Measurements from ENCODE around the gene TMEM132D.

TMEM132D gene

DNA sequence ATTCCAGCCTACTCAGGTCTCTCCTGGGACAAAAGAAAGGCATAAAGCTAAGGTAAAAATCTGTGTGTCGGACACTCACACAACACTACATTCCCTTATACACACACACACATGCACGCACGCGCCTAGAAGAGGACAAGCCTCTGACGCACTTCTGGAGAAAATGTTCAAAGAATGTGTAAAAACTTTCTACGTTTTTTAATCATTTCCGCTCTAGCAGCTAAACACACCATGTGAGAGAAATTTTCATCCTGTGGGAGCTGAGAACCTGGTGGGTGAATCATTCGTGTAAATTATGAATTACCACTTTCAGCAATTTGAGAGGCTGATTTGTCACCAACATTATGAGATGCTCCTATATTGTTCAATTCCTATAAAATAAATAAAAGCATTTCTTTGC is 494.5 kb downstream of the TMEM132D start:
- no peak for FAIRE-seq

DNA sequence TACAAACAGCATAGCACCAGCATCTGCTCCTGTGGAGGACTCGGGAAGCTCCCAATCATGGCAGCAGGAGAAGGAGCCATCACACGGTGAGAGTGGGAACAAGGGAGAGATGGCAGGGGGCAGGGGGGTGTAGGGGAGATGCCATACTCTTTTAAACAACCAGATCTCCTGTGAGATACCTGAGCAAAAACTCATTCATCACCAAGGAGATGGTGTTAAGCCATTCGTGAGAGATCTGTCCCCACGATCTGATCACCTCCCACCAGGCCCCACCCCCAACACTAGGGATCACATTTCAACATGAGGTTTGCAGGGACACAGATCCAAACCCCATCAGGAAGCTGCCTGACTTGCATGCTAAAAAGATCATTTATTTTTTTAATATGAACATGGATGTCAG is 499.3 kb downstream of the TMEM132D start:
- FAIRE-seq: no peak

DNA sequence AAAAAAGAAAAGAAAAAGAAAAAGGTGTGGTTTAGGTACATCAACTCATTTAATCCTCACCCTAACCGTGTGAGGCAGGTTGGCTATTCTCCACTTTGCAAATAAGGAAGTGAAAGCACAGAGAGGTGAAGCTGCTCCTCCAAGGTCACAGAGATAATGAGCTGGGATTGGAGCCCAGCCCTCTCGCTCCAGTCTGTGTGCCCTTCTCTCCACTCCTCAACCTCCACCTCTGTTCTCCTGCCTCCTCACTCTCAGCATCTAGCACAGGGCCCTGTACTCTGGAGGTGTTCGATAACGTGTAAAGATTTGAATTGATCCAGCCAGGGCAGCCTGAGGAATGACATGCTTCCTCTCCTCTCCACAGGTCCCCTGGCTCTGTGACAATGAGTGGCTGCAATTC is 502.3 kb downstream of the TMEM132D start:
- no peak for FAIRE-seq

DNA sequence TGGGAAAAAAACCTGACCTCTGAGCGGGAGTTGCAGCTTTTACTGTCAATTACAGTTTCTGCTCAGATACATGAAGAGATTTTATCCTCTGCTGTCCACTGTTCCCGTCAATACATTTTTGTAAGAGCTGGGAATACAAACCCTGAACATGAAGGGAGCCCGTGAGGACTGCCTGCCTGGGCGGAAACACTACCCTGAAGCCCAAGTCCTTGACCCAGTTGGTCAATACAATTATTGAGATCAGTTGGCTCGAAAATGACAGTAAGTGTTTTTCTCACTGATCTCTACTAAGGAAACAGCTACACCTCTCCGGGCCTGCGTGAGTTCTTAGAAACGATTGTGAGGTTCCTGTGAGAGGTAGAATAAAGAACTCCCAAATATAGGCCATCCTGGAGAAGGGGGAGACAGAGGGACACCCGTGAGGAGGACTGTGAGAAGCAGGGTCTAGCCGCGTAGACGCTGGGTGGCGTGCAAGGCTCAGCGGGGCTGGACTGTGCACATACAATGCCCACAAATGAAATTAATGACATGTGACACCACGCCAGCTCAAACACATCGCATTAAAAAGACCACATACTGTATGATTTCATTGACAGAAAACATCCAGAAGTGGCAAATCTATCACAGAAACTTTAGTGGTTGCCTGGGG is 509.5 kb downstream of the TMEM132D start:
- FAIRE-seq: no peak

DNA sequence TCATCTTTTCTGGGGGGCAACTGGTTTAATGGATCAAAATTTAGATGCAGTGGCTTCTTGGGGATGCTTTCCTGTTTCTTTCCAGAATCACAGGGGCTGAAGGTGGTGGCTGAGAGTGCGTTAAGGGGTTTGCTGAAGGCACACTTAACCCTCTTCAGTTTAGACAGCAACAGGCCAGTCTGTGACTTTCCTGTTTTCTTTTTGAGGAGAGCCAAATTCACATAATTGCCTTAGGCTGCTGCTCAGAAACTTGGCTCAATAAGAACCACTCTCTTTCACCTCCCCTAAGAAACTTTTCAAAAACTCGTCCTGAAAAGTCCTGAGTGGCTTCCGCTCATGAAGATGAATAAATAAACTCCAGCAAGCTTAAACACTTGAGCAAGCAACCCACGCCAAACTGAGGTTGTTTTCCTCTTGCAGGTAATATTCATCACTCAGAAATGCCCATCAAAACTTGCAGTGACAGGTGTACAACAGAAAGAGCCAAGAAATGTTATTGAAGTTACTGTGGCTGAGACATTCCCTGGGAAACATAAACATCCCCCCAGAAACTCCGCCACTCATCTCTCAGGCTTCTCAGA is 510.4 kb downstream of the TMEM132D start:
- no peak for FAIRE-seq

DNA sequence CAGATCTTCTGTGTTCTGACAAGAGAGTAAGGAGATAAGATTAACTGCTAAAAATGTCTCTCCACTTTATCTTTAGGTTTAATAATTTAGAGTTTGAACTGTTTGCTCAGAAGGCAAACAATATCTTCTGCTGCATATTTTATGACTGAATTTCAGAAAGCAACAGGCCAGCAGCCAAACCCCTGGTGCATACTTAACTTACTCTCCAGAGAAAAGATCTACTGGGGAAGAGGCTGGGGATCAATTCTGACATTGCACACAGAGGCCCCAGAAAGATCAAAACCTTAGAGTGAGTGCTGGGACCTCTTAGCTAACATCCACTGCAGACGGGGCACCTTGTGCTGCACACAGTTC is 518.2 kb downstream of the TMEM132D start:
- no peak for FAIRE-seq

DNA sequence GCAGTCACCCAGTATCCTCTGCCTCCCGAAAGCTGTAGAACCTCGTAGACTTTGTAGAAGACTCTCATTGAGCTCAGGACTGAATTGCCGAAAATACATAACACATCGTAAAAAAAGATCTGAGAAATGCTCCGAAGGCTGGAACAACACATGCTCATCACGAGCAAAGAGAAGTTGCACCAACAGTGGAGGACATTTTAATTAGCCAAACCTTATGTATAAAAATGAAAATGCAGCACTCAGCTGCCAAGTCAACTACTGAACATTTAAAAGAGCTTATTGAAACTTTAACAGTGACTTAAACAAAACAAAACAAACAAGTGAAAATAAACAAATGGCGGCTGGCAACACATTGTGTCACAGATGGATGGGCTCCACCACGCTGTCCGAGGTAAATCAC is 519.9 kb downstream of the TMEM132D start:
- FAIRE-seq: no peak

DNA sequence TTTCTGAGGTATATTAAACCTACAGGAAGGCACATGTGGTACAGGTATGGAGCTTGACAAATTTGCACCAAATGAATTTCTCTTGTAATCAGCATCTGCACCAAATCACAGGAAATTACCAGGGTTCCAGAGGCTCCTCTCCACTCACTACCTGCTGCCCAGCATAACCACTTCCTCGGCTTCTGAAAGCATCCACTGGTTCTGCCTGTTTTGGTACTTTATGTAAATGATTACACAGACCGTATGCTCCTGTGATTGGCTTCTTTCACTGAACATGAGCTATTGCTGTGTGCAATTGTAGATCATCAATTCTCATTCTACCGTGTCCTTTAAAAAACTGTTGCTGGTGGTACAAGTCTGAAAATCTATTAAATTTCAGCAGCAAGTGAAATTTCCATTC is 522.1 kb downstream of the TMEM132D start:
- FAIRE-seq: no peak

DNA sequence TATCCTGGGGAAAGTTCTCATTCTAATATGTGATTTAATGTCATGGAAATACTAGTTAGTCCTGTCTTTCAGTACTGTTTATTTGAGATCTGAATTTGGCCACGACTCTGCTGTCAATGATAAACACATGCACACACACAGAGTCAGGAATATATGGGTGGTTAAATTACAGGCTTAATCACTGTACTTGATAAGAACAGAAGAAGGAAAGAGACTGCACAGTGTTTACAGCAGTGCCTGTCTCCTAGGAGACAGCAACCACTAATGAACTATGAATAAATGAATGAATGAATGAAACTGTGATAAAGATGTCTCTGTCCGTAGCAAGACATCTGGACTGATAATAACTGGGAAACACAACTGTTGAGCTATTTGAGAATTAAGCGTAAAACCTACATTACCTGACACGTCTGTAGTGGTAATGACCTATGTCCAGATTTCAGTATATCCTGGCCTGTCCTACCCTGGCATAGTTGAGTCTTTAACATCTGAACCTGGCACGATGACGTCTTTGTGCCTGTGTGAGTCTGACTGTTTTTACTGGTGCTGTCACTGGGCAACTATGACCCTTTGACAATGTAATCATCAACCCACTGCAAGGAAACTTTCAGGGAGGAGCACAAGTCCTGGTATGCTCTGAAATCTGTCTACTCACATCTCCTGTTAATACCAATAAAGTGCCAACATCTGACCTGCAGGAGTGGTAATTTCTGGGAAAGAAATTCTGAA is 524.6 kb downstream of the TMEM132D start:
- FAIRE-seq: no peak

DNA sequence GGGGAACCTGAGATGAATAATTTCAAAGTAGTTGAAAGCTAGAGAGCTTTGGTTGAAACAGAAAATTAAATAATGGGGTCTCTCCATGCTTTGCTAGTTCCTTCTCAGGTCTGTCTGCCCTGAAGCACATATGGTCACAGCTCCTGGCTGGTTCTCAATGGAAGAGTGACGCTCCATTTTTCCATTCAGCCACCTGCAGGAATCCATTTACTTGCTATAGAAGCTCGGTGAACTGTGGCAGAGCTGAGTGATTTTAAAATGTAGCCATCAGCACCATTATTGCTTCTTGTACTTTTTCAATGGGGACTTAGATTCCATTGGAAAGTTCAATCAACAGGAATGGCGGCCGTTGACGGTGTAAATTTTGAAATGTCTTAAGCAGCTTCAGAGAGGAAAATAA is 525.3 kb downstream of the TMEM132D start:
- no peak for FAIRE-seq

DNA sequence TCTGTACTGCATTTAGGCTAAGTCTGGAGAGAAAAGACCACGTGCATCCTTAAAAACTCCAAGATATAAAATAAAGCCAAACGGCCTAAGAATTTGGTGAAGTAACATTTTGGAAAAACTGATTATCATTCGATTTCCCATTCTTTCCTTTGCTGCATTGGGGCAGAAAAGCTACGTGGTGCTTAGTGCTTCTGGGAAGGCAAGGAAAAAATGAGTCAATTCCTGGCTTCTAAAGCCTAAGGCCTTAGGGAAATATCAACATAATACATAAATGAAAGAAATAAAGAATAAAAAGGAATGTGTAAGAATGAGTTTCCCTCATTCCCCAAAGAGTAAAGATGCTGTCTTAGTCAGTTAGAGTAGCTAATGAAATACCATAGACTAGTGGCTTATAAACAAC is 530.1 kb downstream of the TMEM132D start:
- no peak for FAIRE-seq

DNA sequence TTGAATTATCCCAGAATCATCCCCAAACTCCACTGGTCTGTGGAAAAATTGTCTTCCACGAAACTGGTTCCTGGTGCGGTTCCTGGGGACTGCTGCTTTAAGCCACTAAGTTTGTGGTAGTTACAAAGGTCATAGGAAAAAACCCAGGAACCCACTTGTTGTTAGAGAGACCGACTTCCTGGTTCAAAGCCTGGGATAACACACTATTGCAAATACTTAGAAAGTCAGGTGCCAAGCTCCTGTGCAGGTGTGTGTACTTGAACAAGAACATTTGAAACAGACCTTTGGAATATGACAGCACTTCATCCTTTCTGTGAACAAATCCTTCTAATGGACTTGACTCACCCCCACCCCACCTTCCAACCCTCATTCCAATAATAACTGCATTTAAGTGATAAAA is 530.9 kb downstream of the TMEM132D start:
- no peak for FAIRE-seq

DNA sequence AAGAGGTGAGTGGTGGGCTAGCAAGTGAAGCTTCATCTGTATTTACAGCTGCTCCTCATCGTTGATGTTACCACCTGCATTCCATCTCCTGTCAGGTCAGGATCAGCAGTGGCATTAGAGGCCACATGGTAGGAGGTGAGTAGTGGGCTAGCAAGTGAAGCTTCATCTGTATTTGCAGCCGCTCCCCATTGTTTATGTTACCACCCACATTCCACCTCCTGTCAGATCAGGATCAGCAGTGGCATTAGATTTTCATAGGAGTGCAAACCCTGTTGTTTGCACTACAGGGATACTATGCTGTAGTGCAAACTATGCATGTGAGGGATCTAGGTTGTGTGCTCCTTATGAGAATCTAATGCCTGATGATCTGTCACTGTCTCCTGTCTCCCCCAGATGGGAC is 531.5 kb downstream of the TMEM132D start:
- no peak for FAIRE-seq

DNA sequence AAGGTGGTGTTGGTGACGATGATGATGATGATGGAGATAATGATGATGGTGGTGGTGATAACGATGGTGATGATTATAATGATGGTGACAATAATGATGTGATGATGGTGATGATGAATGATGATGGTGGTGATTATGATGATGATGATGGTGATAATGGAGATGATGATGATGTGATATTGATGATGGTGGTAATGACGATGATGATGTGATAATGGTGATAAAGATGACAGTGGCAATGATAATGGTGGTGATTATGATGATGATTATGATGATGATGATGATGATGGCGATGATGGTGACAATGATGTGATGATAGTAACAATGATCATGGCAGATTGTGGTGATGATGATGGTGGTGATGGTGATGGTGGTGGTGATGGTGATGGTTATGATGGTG is 532.6 kb downstream of the TMEM132D start:
- FAIRE-seq: no peak

DNA sequence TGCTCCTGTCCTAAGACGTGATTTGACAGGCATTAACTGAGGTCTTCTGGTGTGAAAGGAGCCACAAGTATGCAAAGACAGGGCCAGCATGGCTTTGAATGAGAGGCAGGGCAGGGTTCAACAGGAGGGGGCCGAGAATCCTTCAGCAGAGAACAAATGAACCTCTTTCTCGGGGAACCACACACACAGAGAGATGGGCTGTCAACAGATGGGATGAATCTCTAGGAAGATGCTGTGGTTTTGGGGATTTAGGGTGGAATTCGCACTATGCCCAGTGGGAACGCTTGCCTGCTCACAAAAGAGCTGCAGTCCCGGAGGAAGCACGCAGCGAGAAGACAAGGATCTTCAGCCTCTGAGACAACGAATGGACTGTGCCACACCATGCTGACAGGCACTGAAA is 537.2 kb downstream of the TMEM132D start:
- no peak for FAIRE-seq

DNA sequence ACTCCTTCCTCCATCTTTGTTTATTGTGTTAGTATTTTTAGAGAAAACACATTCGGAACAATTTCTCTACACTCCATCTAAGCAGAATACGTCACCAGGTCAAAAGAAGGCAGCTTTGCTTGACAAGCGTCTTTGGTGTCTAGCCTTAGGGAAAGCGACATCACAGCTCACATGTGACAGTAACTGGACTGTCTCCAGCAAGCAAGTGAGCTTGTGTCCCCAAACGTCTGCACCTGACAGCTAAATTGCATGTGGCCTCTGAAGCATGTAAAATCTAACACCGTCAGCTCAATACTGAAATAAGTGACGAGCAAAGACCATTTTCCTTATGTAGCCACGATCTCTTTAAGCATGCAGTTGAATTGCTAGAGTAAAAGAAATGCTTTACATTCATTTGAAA is 540.8 kb downstream of the TMEM132D start:
- no peak for FAIRE-seq

DNA sequence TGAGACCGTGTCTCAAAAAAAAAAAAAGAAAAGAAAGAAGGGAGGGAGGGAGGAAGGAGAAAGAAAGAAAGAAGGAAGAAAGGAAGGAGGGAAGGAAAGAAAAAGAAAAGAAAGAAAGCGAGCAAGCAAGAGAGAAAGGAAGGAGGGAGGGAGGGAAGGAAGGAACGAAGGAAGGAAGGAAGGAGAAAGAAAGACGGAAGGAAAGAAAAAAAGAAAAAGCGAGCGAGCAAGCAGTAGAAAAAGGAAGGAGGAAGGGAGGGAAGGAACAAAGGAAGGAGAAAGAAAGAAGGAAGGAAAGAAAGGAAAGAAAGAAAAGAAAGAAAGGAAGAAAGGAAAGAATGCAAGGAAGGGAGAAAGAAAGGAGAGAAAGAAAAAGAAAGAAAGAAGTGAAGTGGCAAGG is 546.6 kb downstream of the TMEM132D start:
- no peak for FAIRE-seq

DNA sequence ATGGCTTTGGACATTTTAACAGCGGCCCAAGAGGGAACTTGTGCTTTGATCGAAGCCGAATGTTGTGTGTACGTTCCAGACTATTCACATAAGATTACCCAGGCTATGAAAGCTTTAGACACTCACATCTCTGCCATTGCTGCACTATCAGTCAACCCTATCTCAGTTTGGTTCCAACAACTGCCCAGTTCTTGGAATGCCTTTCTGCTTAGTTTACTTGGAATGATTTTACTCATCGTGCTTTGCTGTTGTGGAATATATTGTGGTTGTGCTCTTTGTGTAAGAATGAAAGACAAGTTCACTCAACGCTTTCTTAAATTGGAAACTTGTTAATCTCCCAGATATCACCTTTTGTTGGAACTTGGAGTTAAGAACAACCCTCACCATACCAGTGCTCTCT is 552.3 kb downstream of the TMEM132D start:
- FAIRE-seq: no peak

DNA sequence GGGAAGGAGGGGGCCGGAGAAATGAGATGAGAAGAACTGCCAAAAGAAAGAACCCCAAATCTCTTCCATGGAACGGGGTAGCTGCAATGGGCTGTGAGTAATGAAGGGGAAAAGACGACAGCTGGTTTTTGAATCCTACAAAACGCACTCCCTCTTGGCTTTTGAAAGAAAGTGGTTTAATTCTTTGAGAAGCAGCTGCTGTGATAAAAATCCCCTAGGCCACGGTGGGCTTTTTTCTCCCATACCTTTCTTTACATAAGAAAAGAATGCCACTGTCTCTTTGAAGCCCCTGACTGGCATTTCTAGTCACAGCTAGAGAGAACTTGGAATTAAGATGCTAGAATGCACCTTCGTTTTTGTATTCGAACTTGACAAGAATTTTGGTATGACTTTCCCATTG is 564.5 kb downstream of the TMEM132D start:
- no peak for FAIRE-seq

DNA sequence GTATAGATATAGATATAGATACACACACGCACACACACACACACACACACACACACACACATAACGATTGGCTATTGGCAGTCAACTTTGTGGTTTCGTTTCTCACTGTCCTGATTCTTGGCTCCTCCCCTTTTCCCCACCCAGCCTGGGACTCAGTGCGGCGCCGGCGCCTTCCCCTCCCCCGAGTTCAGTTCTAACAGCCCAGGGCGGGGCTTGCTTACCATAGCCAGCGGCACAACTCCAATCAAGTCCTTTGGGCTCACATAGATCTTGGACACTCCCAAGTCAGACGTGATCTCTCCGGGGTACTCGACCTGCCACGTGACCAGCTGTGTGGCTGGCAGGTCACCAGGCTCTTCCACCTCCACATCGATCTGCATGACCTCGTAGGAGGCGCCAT is 566.4 kb downstream of the TMEM132D start:
- no peak for FAIRE-seq

DNA sequence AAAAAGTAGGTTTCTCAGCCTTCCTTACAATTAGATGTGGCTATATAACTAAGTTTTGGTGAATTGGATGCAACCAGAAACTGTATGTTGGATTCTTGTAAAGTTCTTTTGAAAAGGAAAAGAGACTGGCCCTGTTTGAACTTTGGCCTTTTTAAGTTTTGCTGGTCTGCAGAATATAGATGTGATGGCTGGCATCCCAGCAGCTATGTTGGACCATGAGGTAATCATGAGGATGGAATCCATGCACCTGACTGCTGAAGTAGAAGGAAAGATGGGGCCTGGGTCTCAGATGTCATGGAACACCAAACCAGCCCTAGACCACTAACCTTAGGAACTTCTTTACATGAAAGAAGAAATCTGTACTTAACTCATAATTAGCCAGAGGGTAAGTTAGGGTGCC is 568.1 kb downstream of the TMEM132D start:
- FAIRE-seq: no peak

DNA sequence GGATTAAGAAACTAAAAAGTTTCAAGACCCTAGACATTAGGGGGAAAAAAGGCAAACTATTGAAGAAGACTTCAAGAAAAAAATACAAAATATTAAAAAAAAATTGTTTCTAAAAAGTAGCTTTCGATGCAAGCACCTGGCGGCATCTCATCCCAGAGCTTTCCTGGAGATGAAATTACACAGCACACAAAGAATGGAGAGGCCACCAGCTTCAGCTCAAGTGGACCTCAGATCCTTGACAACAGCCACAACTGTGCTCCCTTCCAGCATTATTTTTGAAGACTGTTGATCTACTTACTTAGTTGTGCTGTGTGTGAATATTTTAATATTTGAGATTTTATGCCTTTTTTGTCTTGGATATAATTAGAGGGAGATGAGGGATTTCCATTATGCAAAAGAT is 571.5 kb downstream of the TMEM132D start:
- FAIRE-seq: no peak

DNA sequence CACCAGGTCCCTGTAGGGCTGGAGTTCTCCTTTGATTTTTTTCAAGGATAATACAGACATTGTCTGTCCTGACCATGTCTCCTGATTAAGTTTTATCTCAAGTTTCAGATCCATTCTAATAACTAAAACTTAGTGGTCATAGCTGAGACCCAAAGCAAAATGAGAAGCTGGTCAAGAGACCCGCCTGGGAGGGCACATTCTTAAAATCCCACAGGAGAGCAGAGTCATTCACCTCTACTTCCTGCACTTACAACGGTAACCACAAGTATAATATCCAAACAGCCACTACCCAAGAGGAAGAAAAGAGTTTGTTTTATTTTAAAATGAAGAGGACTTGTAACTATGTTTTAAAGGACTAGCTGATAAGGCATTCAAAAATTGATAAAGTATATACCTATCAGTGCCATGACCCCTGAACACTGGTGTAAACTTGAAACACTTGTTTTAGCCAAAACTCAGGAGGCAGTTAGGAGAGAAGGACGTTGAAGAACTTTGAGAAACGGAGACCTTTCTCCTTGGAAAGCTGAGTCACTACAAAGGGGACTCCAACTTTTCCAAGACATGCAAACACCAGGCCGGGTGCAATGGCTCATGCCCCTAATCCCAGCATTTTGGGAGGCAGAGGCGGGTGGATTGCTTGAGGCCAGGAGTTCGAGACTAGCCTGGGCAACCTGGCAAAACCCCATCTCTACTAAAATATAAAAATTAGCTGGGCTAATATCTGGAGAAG is 572.3 kb downstream of the TMEM132D start:
- no peak for FAIRE-seq

DNA sequence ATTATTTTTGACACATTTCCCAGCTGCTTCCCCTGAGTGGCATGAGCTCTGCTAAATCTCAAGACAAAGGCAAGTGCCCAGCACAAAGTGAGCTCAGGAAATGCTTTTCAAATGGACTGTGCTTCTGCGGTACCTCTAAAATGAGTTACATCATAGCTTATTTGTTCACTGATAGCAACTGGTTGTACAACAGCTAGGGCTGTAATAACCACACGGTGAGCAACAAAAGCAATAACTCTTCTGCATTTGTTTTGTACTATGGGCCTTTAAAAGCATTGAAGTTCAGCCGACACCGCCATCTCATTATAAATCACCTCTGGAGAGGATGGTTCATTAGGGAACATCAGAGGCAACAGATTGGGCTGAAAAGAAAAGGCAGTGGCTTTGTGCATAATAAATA is 575.6 kb downstream of the TMEM132D start:
- FAIRE-seq: no peak
